H1 (cell line): ENCODE data around the gene LY6G5C. TPM values are rescaled to one million over a fixed set of nuclear protein-coding genes. Genes with fewer than 3 reads are reported as not detected.

ENCODE experiments used
- CTCF ChIA-PET: fragments of 300-600 bp; sonication (Branson Sonifier 250); formaldehyde crosslinking; loops from one replicate; lab custom pipeline; 2021; ENCODE audit not compliant: partially characterized antibody; lab: Charles Lee
- POLR2A ChIA-PET: fragments of 300-600 bp; sonication (Branson Sonifier 250); formaldehyde crosslinking; loops from one replicate; lab custom pipeline; 2021; ENCODE audit warnings: inconsistent platforms; ENCODE audit not compliant: partially characterized antibody; lab: Charles Lee
- DNase-seq, 2 experiments: peaks; one replicate each; pipeline versions ENCODE4 v3.0.0 to v3.0.0-alpha.2; 2010 to 2022; ENCODE audit warnings: low spot score in 2 of 2, low read depth in 1 of 2, mixed read lengths in 1 of 2
- FAIRE-seq: peaks from 2 replicates; lab custom pipeline; 2011; peaks lifted over from hg19 to GRCh38; lab: Jason Lieb, UNC
- H2AFZ ChIP-seq: 2 replicates; pipeline ENCODE4 v1.8.1; 2012; ENCODE audit warnings: low read length, inconsistent platforms
- H2AK5ac ChIP-seq: 2 replicates; pipeline ENCODE4 v1.6.1; 2013; ENCODE audit warnings: low read depth, low read length
- H2BK120ac ChIP-seq: replicated peaks from 2 replicates; pipeline ENCODE3; 2013; ENCODE audit warnings: low read depth, low read length, inconsistent platforms
- H2BK12ac ChIP-seq: 2 replicates; pipeline ENCODE4 v1.6.1; 2013; ENCODE audit warnings: low read depth, low read length
- H2BK15ac ChIP-seq: 2 replicates; pipeline ENCODE4 v1.6.1; 2013; ENCODE audit warnings: low read length
- H2BK20ac ChIP-seq: 2 replicates; pipeline ENCODE4 v1.6.1; 2013; ENCODE audit warnings: low read length
- H2BK5ac ChIP-seq: 2 replicates; pipeline ENCODE4 v1.6.1; 2013; ENCODE audit warnings: low read depth, low read length
- H3K14ac ChIP-seq: 2 replicates; pipeline ENCODE4 v1.6.1; 2013; ENCODE audit warnings: inconsistent platforms; ENCODE audit not compliant: insufficient read length
- H3K18ac ChIP-seq: 2 replicates; pipeline ENCODE4 v1.6.1; 2013; ENCODE audit warnings: low read length; ENCODE audit errors: extremely low read depth
- H3K23ac ChIP-seq: 2 replicates; pipeline ENCODE4 v1.6.1; 2013; ENCODE audit warnings: inconsistent platforms; ENCODE audit not compliant: insufficient read length
- H3K23me2 ChIP-seq: 2 replicates; pipeline ENCODE4 v1.6.1; 2013; ENCODE audit warnings: low read depth, low read length
- H3K27ac ChIP-seq: 2 replicates; pipeline ENCODE4 v1.6.1; 2011; ENCODE audit warnings: low read depth, low read length, inconsistent platforms
- H3K27me3 ChIP-seq, 4 experiments: replicated peaks in 1 of 4; 1 replicate in 1 of 4; 2 replicates in 3 of 4; pipeline versions ENCODE4 v1.6.1 to v1.8.1; 2011 to 2013; ENCODE audit warnings: low read length in 3 of 4, mild to moderate bottlenecking in 3 of 4, inconsistent platforms in 2 of 4, mixed read lengths in 2 of 4, moderate library complexity in 1 of 4; ENCODE audit not compliant: control insufficient read depth in 3 of 4, insufficient read depth in 3 of 4; ENCODE audit errors: extremely low read depth in 1 of 4
- H3K36me3 ChIP-seq, 4 experiments: 2 replicates each; pipeline versions ENCODE4 v1.6.1 to v1.8.1; 2011 to 2013; ENCODE audit warnings: mild to moderate bottlenecking in 4 of 4, low read length in 3 of 4, moderate library complexity in 2 of 4, control low read depth in 1 of 4, inconsistent platforms in 1 of 4; ENCODE audit not compliant: insufficient read depth in 4 of 4, control insufficient read depth in 2 of 4
- H3K4ac ChIP-seq: replicated peaks from 2 replicates; pipeline ENCODE3; 2013; ENCODE audit warnings: low read length, low read depth, mixed read lengths, inconsistent platforms; ENCODE audit not compliant: insufficient read length
- H3K4me1 ChIP-seq, 4 experiments: replicated peaks in 1 of 4; 1 replicate in 1 of 4; 2 replicates in 3 of 4; pipeline versions ENCODE4 v1.6.1 to v1.8.1; 2011 to 2013; ENCODE audit warnings: low read length in 3 of 4, inconsistent platforms in 2 of 4, mixed read lengths in 1 of 4; ENCODE audit not compliant: insufficient read depth in 4 of 4, control insufficient read depth in 3 of 4
- H3K4me2 ChIP-seq, 2 experiments: 2 replicates each; pipeline versions ENCODE4 v1.6.1 to v1.8.1; 2011 to 2013; ENCODE audit warnings: low read depth in 2 of 2, low read length in 2 of 2, control low read depth in 1 of 2, inconsistent platforms in 1 of 2, mild to moderate bottlenecking in 1 of 2; ENCODE audit not compliant: insufficient read depth in 1 of 2
- H3K4me3 ChIP-seq, 4 experiments: fragments of 200-600, 300-600 bp in 1 of 4; sonication (generic), shearing (Covaris generic), sonication (Bioruptor Twin) in 1 of 4; 2 replicates each; pipeline versions ENCODE4 v1.5.1 to v1.8.1; 2011 to 2016; ENCODE audit warnings: low read length in 4 of 4, low read depth in 3 of 4, control low read depth in 2 of 4, inconsistent platforms in 2 of 4, mild to moderate bottlenecking in 2 of 4, mixed read lengths in 1 of 4, moderate library complexity in 1 of 4; ENCODE audit not compliant: insufficient read depth in 2 of 4; ENCODE audit errors: extremely low read depth in 1 of 4
- H3K56ac ChIP-seq: replicated peaks from 2 replicates; pipeline ENCODE3; 2013; ENCODE audit warnings: low read depth, mild to moderate bottlenecking, mixed read lengths, low read length, inconsistent platforms; ENCODE audit not compliant: insufficient read length
- H3K79me1 ChIP-seq: 2 replicates; pipeline ENCODE4 v1.6.1; 2013; ENCODE audit warnings: low read depth, low read length, control low read depth
- H3K79me2 ChIP-seq, 2 experiments: 2 replicates each; pipeline versions ENCODE4 v1.6.1 to v1.8.1; 2012 to 2013; ENCODE audit warnings: low read length in 2 of 2, mild to moderate bottlenecking in 2 of 2, inconsistent platforms in 1 of 2; ENCODE audit not compliant: insufficient read depth in 2 of 2, control insufficient read depth in 1 of 2
- H3K9ac ChIP-seq, 4 experiments: replicated peaks in 1 of 4; 1 replicate in 1 of 4; 2 replicates in 3 of 4; pipeline versions ENCODE4 v1.6.1 to v1.8.1; 2011 to 2013; ENCODE audit warnings: low read depth in 3 of 4, low read length in 3 of 4, control low read depth in 2 of 4, mild to moderate bottlenecking in 2 of 4, moderate library complexity in 2 of 4, inconsistent platforms in 1 of 4; ENCODE audit errors: extremely low read depth in 1 of 4
- H3K9me3 ChIP-seq, 2 experiments: 2 replicates each; pipeline versions ENCODE4 v1.6.1 to v1.8.1; 2012 to 2013; ENCODE audit warnings: mild to moderate bottlenecking in 2 of 2, moderate library complexity in 2 of 2, control low read depth in 1 of 2, inconsistent platforms in 1 of 2, low read depth in 1 of 2, low read length in 1 of 2, mixed read lengths in 1 of 2; ENCODE audit not compliant: insufficient read depth in 2 of 2
- H4K20me1 ChIP-seq, 2 experiments: replicated peaks in 1 of 2; 2 replicates each; pipeline versions ENCODE3 to v1.8.1; 2011 to 2013; ENCODE audit warnings: inconsistent platforms in 2 of 2, low read length in 2 of 2, mild to moderate bottlenecking in 1 of 2; ENCODE audit not compliant: insufficient read depth in 2 of 2, control insufficient read depth in 1 of 2
- H4K5ac ChIP-seq: 2 replicates; pipeline ENCODE4 v1.6.1; 2013; ENCODE audit warnings: low read length, low read depth, mixed read lengths, inconsistent platforms; ENCODE audit not compliant: insufficient read length
- H4K8ac ChIP-seq: 2 replicates; pipeline ENCODE4 v1.8.0; 2013; ENCODE audit warnings: mild to moderate bottlenecking, moderate library complexity, low read length, inconsistent platforms; ENCODE audit not compliant: insufficient read depth; ENCODE audit errors: extremely low read depth
- H4K91ac ChIP-seq: replicated peaks from 2 replicates; pipeline ENCODE3; 2013; ENCODE audit warnings: low read length, mixed read lengths, inconsistent platforms; ENCODE audit not compliant: insufficient read length
- ATF2 ChIP-seq: IDR thresholded peaks from 2 replicates; pipeline ENCODE4 v1.6.1; 2012; ENCODE audit warnings: low read length, inconsistent platforms
- EZH2 ChIP-seq: fragments of 200-600 bp; sonication (generic); IDR thresholded peaks from 2 replicates; pipeline ENCODE4 v1.7.1; 2012; ENCODE audit warnings: low read depth, mild to moderate bottlenecking, moderate library complexity, low read length, inconsistent platforms; ENCODE audit not compliant: severe bottlenecking
- NANOG ChIP-seq: IDR thresholded peaks from 2 replicates; pipeline ENCODE4 v1.6.1; 2011; ENCODE audit warnings: low read length, low read depth, mild to moderate bottlenecking, inconsistent platforms; ENCODE audit not compliant: insufficient read depth, poor library complexity, severe bottlenecking
- RFX5 ChIP-seq: IDR thresholded peaks from 2 replicates; pipeline ENCODE4 v1.6.1; 2011; ENCODE audit warnings: low read depth, low read length, improper control_type of control experiment, borderline replicate concordance
- RNF2 ChIP-seq: fragments of 200-900, 300-1000 bp; sonication (generic); IDR thresholded peaks from 2 replicates; pipeline ENCODE4 v1.7.1; 2016; ENCODE audit warnings: borderline replicate concordance, low read depth, mild to moderate bottlenecking, antibody characterized with exemption, low read length; ENCODE audit not compliant: poor library complexity, severe bottlenecking; ENCODE audit errors: missing control alignments
- SIRT6 ChIP-seq: IDR thresholded peaks from one replicate; pipeline ENCODE4 v1.7.1; 2012; ENCODE audit warnings: low read length, inconsistent platforms
- SIX5 ChIP-seq: IDR thresholded peaks from 2 replicates; pipeline ENCODE4 v1.6.1; 2011; ENCODE audit warnings: mild to moderate bottlenecking, low read depth, low read length
- TAF7 ChIP-seq: optimal IDR thresholded peaks from 2 replicates; pipeline ENCODE3; 2011; ENCODE audit warnings: low read depth, mild to moderate bottlenecking, inconsistent platforms, low read length, moderate library complexity, borderline replicate concordance
- TBP ChIP-seq: IDR thresholded peaks from 2 replicates; pipeline ENCODE4 v1.6.1; 2011; ENCODE audit warnings: low read depth, low read length, improper control_type of control experiment
- TCF12 ChIP-seq: IDR thresholded peaks from 2 replicates; pipeline ENCODE4 v1.6.1; 2011; ENCODE audit warnings: low read depth, mild to moderate bottlenecking, low read length
- TEAD4 ChIP-seq: IDR thresholded peaks from 2 replicates; pipeline ENCODE4 v1.6.1; 2012; ENCODE audit warnings: low read depth, low read length, inconsistent platforms, mixed read lengths
- WGBS, 2 experiments: shearing (Covaris generic) in 1 of 2; methylation state at CpG; one replicate each; pipeline versions ENCODE4 v1.1.6 to v1.1.7; 2013 to 2015; ENCODE audit warnings: low lambda C conversion rate in 2 of 2, mixed read lengths in 2 of 2, inconsistent platforms in 1 of 2, low coverage in 1 of 2, missing lambda C conversion rate in 1 of 2; ENCODE audit not compliant: insufficient replicate concordance in 2 of 2, insufficient coverage in 1 of 2, insufficient read length in 1 of 2; ENCODE audit errors: extremely low coverage in 1 of 2, missing lambda C conversion rate in 1 of 2; 5-methylcytosine and 5-hydroxymethylcytosine counted together
- polyA plus RNA-seq, 7 experiments: library from polyadenylated mRNA; depleted of rRNA in 3 of 7; stranded (reverse) in 5 of 7; unstranded in 2 of 7; fragments of >200 nt in 5 of 7; fragments of 200-250 nt in 2 of 7; gene quantifications; 1 replicate in 5 of 7; 2 replicates in 1 of 7; 4 replicates in 1 of 7; pipeline versions ENCODE4 v1.2.1 to v1.2.3, GENCODE V29; 2011 to 2013; ENCODE audit warnings: missing spikeins in 2 of 7, mixed read lengths in 2 of 7
- total RNA-seq: library from RNA; stranded (reverse); fragmentation: NEBNext Ultra II Directional; extraction: Animal tissue kit (Norgen Biotek cat#: 25700); gene quantifications from 2 replicates; pipeline ENCODE4 v1.2.1, GENCODE V29; 2021

The LY6G5C gene
- total and polyA plus RNA-seq, 2 of the 8 experiments (the other 6 are each of a cell fraction or from before 2014, with no cell fraction given), result 1.1 to 1.8 TPM

DNA sequence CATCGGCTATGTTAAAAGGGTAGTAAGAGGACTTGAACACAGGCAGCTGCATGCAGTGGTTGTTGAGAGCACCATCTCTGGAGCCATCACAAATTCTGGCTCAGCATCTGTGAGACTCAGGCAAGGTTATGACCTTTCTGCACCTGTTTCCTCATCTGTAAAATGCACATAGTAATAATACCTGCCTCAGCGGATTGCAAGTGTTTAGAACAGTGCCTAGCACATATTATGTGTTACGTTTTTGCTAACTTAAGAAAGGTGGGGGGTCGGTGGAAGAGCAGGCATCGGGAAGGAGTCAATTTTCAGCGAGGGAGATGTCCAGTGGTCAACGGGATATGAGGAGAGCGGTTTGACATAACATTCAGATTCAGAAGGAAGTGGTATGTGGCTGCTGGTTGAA lies 2.9 kb downstream of the LY6G5C start:
- Histone ChIP-seq H3K4me3 (no peak overlapping the region), H3K4ac (no peak overlapping the region), H3K4me1 (peaks cover 0 to 7% (median 2%) of the 10 kb centered on the region in 4 experiments; a peak in 4 of 7 replicates), H3K79me1 (no peaks in the 10 kb centered on the region), H2BK15ac (no peak overlapping the region), H3K9me3 (no peaks in the 10 kb centered on the region), H3K23ac (no peak overlapping the region), H3K18ac (no peak overlapping the region), H2BK20ac (no peak overlapping the region), H4K8ac (no peak overlapping the region), H3K27ac (no peak overlapping the region), H3K56ac (no peak overlapping the region), H3K23me2 (peaks cover 9% of the 10 kb centered on the region; the same call in 1 of the 2 replicates), H3K9ac (no peak overlapping the region), H2BK5ac (no peak overlapping the region), H4K20me1 (no peaks in the 10 kb centered on the region), H3K4me2 (no peak overlapping the region), H4K91ac (no peak overlapping the region), H4K5ac (no peak overlapping the region), H3K27me3 (peaks cover 3 to 13% (median 12%) of the 10 kb centered on the region in 4 experiments; a peak in 6 of 7 replicates), H2BK120ac (no peak overlapping the region), H2AK5ac (no peak overlapping the region), H3K36me3 (no peaks in the 10 kb centered on the region), H2BK12ac (no peak overlapping the region), H3K14ac (no peak overlapping the region), H2AFZ (no peak overlapping the region), H3K79me2 (no peaks in the 10 kb centered on the region)
- 90% methylated on average over 8 of the region's 8 CpGs; no CpG with 5 or more reads in 1 of the 2 experiments for WGBS, 2 experiments
- POLR2A ChIA-PET, result interaction anchor here (1.0 to 2.1 kb wide), 7 partner anchors 11 to 150 kb away, joined by 3 to 14 read pairs (median 4); partner anchors contain the start of genes BAG6, GPANK1 and HSPA1B
- no peak for DNase-seq
- FAIRE-seq, result no peak
- CTCF ChIA-PET, result interaction anchor here (0.6 to 2.6 kb wide), 11 partner anchors 12 to 245 kb away, joined by 3 to 12 read pairs (median 4); partner anchors contain the start of genes DDAH2 and GPANK1
- TF ChIP-seq TEAD4 (no peak), RNF2 (no peak), ATF2 (no peak), RFX5 (no peak), SIRT6 (no peak), TBP (no peak), TAF7 (no peak), SIX5 (no peak), NANOG (no peak), EZH2 (no peak), TCF12 (no peak)
